H1 (cell line): ENCODE results near the gene RO60. TPM values are rescaled to one million over a fixed set of nuclear protein-coding genes. Genes with fewer than 3 reads are reported as not detected.

Experiments used
- CTCF ChIA-PET: fragments of 300-600 bp; sonication (Branson Sonifier 250); formaldehyde crosslinking; loops from one replicate; lab custom pipeline; 2021; ENCODE audit not compliant: partially characterized antibody; lab: Charles Lee
- POLR2A ChIA-PET: fragments of 300-600 bp; sonication (Branson Sonifier 250); formaldehyde crosslinking; loops from one replicate; lab custom pipeline; 2021; ENCODE audit warnings: inconsistent platforms; ENCODE audit not compliant: partially characterized antibody; lab: Charles Lee
- DNase-seq, 2 experiments: peaks; one replicate each; pipeline versions ENCODE4 v3.0.0 to v3.0.0-alpha.2; 2010 to 2022; ENCODE audit warnings: low spot score in 2 of 2, low read depth in 1 of 2, mixed read lengths in 1 of 2
- FAIRE-seq: peaks from 2 replicates; lab custom pipeline; 2011; peaks lifted over from hg19 to GRCh38; lab: Jason Lieb, UNC
- H2AFZ ChIP-seq: 2 replicates; pipeline ENCODE4 v1.8.1; 2012; ENCODE audit warnings: low read length, inconsistent platforms
- H2AK5ac ChIP-seq: 2 replicates; pipeline ENCODE4 v1.6.1; 2013; ENCODE audit warnings: low read depth, low read length
- H2BK120ac ChIP-seq: replicated peaks from 2 replicates; pipeline ENCODE3; 2013; ENCODE audit warnings: low read depth, low read length, inconsistent platforms
- H2BK12ac ChIP-seq: 2 replicates; pipeline ENCODE4 v1.6.1; 2013; ENCODE audit warnings: low read depth, low read length
- H2BK15ac ChIP-seq: 2 replicates; pipeline ENCODE4 v1.6.1; 2013; ENCODE audit warnings: low read length
- H2BK20ac ChIP-seq: 2 replicates; pipeline ENCODE4 v1.6.1; 2013; ENCODE audit warnings: low read length
- H2BK5ac ChIP-seq: 2 replicates; pipeline ENCODE4 v1.6.1; 2013; ENCODE audit warnings: low read depth, low read length
- H3K14ac ChIP-seq: 2 replicates; pipeline ENCODE4 v1.6.1; 2013; ENCODE audit warnings: inconsistent platforms; ENCODE audit not compliant: insufficient read length
- H3K18ac ChIP-seq: 2 replicates; pipeline ENCODE4 v1.6.1; 2013; ENCODE audit warnings: low read length; ENCODE audit errors: extremely low read depth
- H3K23ac ChIP-seq: 2 replicates; pipeline ENCODE4 v1.6.1; 2013; ENCODE audit warnings: inconsistent platforms; ENCODE audit not compliant: insufficient read length
- H3K23me2 ChIP-seq: 2 replicates; pipeline ENCODE4 v1.6.1; 2013; ENCODE audit warnings: low read depth, low read length
- H3K27ac ChIP-seq: 2 replicates; pipeline ENCODE4 v1.6.1; 2011; ENCODE audit warnings: low read depth, low read length, inconsistent platforms
- H3K27me3 ChIP-seq, 4 experiments: replicated peaks in 1 of 4; 1 replicate in 1 of 4; 2 replicates in 3 of 4; pipeline versions ENCODE4 v1.6.1 to v1.8.1; 2011 to 2013; ENCODE audit warnings: low read length in 3 of 4, mild to moderate bottlenecking in 3 of 4, inconsistent platforms in 2 of 4, mixed read lengths in 2 of 4, moderate library complexity in 1 of 4; ENCODE audit not compliant: control insufficient read depth in 3 of 4, insufficient read depth in 3 of 4; ENCODE audit errors: extremely low read depth in 1 of 4
- H3K36me3 ChIP-seq, 4 experiments: 2 replicates each; pipeline versions ENCODE4 v1.6.1 to v1.8.1; 2011 to 2013; ENCODE audit warnings: mild to moderate bottlenecking in 4 of 4, low read length in 3 of 4, moderate library complexity in 2 of 4, control low read depth in 1 of 4, inconsistent platforms in 1 of 4; ENCODE audit not compliant: insufficient read depth in 4 of 4, control insufficient read depth in 2 of 4
- H3K4ac ChIP-seq: replicated peaks from 2 replicates; pipeline ENCODE3; 2013; ENCODE audit warnings: low read length, low read depth, mixed read lengths, inconsistent platforms; ENCODE audit not compliant: insufficient read length
- H3K4me1 ChIP-seq, 4 experiments: replicated peaks in 1 of 4; 1 replicate in 1 of 4; 2 replicates in 3 of 4; pipeline versions ENCODE4 v1.6.1 to v1.8.1; 2011 to 2013; ENCODE audit warnings: low read length in 3 of 4, inconsistent platforms in 2 of 4, mixed read lengths in 1 of 4; ENCODE audit not compliant: insufficient read depth in 4 of 4, control insufficient read depth in 3 of 4
- H3K4me2 ChIP-seq, 2 experiments: 2 replicates each; pipeline versions ENCODE4 v1.6.1 to v1.8.1; 2011 to 2013; ENCODE audit warnings: low read depth in 2 of 2, low read length in 2 of 2, control low read depth in 1 of 2, inconsistent platforms in 1 of 2, mild to moderate bottlenecking in 1 of 2; ENCODE audit not compliant: insufficient read depth in 1 of 2
- H3K4me3 ChIP-seq, 4 experiments: fragments of 200-600, 300-600 bp in 1 of 4; sonication (generic), shearing (Covaris generic), sonication (Bioruptor Twin) in 1 of 4; 2 replicates each; pipeline versions ENCODE4 v1.5.1 to v1.8.1; 2011 to 2016; ENCODE audit warnings: low read length in 4 of 4, low read depth in 3 of 4, control low read depth in 2 of 4, inconsistent platforms in 2 of 4, mild to moderate bottlenecking in 2 of 4, mixed read lengths in 1 of 4, moderate library complexity in 1 of 4; ENCODE audit not compliant: insufficient read depth in 2 of 4; ENCODE audit errors: extremely low read depth in 1 of 4
- H3K56ac ChIP-seq: replicated peaks from 2 replicates; pipeline ENCODE3; 2013; ENCODE audit warnings: low read depth, mild to moderate bottlenecking, mixed read lengths, low read length, inconsistent platforms; ENCODE audit not compliant: insufficient read length
- H3K79me1 ChIP-seq: 2 replicates; pipeline ENCODE4 v1.6.1; 2013; ENCODE audit warnings: low read depth, low read length, control low read depth
- H3K79me2 ChIP-seq, 2 experiments: 2 replicates each; pipeline versions ENCODE4 v1.6.1 to v1.8.1; 2012 to 2013; ENCODE audit warnings: low read length in 2 of 2, mild to moderate bottlenecking in 2 of 2, inconsistent platforms in 1 of 2; ENCODE audit not compliant: insufficient read depth in 2 of 2, control insufficient read depth in 1 of 2
- H3K9ac ChIP-seq, 4 experiments: replicated peaks in 1 of 4; 1 replicate in 1 of 4; 2 replicates in 3 of 4; pipeline versions ENCODE4 v1.6.1 to v1.8.1; 2011 to 2013; ENCODE audit warnings: low read depth in 3 of 4, low read length in 3 of 4, control low read depth in 2 of 4, mild to moderate bottlenecking in 2 of 4, moderate library complexity in 2 of 4, inconsistent platforms in 1 of 4; ENCODE audit errors: extremely low read depth in 1 of 4
- H3K9me3 ChIP-seq, 2 experiments: 2 replicates each; pipeline versions ENCODE4 v1.6.1 to v1.8.1; 2012 to 2013; ENCODE audit warnings: mild to moderate bottlenecking in 2 of 2, moderate library complexity in 2 of 2, control low read depth in 1 of 2, inconsistent platforms in 1 of 2, low read depth in 1 of 2, low read length in 1 of 2, mixed read lengths in 1 of 2; ENCODE audit not compliant: insufficient read depth in 2 of 2
- H4K20me1 ChIP-seq, 2 experiments: replicated peaks in 1 of 2; 2 replicates each; pipeline versions ENCODE3 to v1.8.1; 2011 to 2013; ENCODE audit warnings: inconsistent platforms in 2 of 2, low read length in 2 of 2, mild to moderate bottlenecking in 1 of 2; ENCODE audit not compliant: insufficient read depth in 2 of 2, control insufficient read depth in 1 of 2
- H4K5ac ChIP-seq: 2 replicates; pipeline ENCODE4 v1.6.1; 2013; ENCODE audit warnings: low read length, low read depth, mixed read lengths, inconsistent platforms; ENCODE audit not compliant: insufficient read length
- H4K8ac ChIP-seq: 2 replicates; pipeline ENCODE4 v1.8.0; 2013; ENCODE audit warnings: mild to moderate bottlenecking, moderate library complexity, low read length, inconsistent platforms; ENCODE audit not compliant: insufficient read depth; ENCODE audit errors: extremely low read depth
- H4K91ac ChIP-seq: replicated peaks from 2 replicates; pipeline ENCODE3; 2013; ENCODE audit warnings: low read length, mixed read lengths, inconsistent platforms; ENCODE audit not compliant: insufficient read length
- ASH2L ChIP-seq: fragments of 200-600, 300-600 bp; sonication (generic); IDR thresholded peaks from one replicate; pipeline ENCODE4 v1.7.1; 2017; ENCODE audit warnings: low read length
- JUND ChIP-seq: IDR thresholded peaks from 2 replicates; pipeline ENCODE4 v1.6.1; 2011; ENCODE audit warnings: mild to moderate bottlenecking, improper control_type of control experiment, low read length
- SP2 ChIP-seq: IDR thresholded peaks from 2 replicates; pipeline ENCODE4 v1.6.1; 2012; ENCODE audit warnings: mild to moderate bottlenecking, low read length, inconsistent platforms
- ZNF274 ChIP-seq: IDR thresholded peaks from 2 replicates; pipeline ENCODE4 v1.7.0; 2012; ENCODE audit warnings: low read length, borderline replicate concordance; ENCODE audit errors: extremely low read depth
- whole genome bisulfite sequencing, 2 experiments: shearing (Covaris generic) in 1 of 2; methylation state at CpG; one replicate each; pipeline versions ENCODE4 v1.1.6 to v1.1.7; 2013 to 2015; ENCODE audit warnings: low lambda C conversion rate in 2 of 2, mixed read lengths in 2 of 2, inconsistent platforms in 1 of 2, low coverage in 1 of 2, missing lambda C conversion rate in 1 of 2; ENCODE audit not compliant: insufficient replicate concordance in 2 of 2, insufficient coverage in 1 of 2, insufficient read length in 1 of 2; ENCODE audit errors: extremely low coverage in 1 of 2, missing lambda C conversion rate in 1 of 2; 5-methylcytosine and 5-hydroxymethylcytosine counted together
- polyA plus RNA-seq, 7 experiments: library from polyadenylated mRNA; depleted of rRNA in 3 of 7; stranded (reverse) in 5 of 7; unstranded in 2 of 7; fragments of >200 nt in 5 of 7; fragments of 200-250 nt in 2 of 7; gene quantifications; 1 replicate in 5 of 7; 2 replicates in 1 of 7; 4 replicates in 1 of 7; pipeline versions ENCODE4 v1.2.1 to v1.2.3, GENCODE V29; 2011 to 2013; ENCODE audit warnings: missing spikeins in 2 of 7, mixed read lengths in 2 of 7
- total RNA-seq: library from RNA; stranded (reverse); fragmentation: NEBNext Ultra II Directional; extraction: Animal tissue kit (Norgen Biotek cat#: 25700); gene quantifications from 2 replicates; pipeline ENCODE4 v1.2.1, GENCODE V29; 2021
- TF ChIP-seq, protein P1 (sequence below): IDR thresholded peaks from 2 replicates; pipeline ENCODE4 v1.6.1; 2012; ENCODE audit warnings: inconsistent platforms

RO60 gene
- total and polyA plus RNA-seq, 2 of the 8 experiments (the other 6 are each of a cell fraction or from before 2014, with no cell fraction given): 13.6 to 103 TPM

DNA sequence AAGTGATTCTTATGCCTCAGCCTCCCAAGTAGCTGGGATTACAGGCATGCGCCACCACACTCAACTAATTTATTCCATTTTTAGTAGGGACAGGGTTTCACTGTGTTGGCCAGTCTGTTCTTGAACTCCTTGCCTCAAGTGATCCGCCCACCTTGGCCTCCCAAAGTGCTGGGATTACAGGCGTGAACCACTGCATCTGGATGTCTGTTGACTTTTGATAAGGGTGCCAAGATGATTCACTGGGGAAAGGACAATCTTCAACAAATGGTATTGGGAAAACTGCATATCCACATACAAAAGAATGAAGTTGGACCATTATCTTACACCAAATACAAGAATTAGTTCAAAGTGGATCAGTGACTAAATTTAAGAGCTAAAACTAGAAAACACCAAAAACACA is 19.8 kb downstream of the RO60 start:
- TF ChIP-seq, protein P1, sequence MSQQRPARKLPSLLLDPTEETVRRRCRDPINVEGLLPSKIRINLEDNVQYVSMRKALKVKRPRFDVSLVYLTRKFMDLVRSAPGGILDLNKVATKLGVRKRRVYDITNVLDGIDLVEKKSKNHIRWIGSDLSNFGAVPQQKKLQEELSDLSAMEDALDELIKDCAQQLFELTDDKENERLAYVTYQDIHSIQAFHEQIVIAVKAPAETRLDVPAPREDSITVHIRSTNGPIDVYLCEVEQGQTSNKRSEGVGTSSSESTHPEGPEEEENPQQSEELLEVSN: no peak
- TF ChIP-seq JUND (no peak), ZNF274 (no peak), SP2 (no peak), ASH2L (no peak)
- TF ChIP-seq, all 59 proteins: peak for 0
- Histone ChIP-seq H4K5ac (no peak overlapping the region), H3K79me1 (peaks cover 2% of the 10 kb centered on the region; the same call in 1 of the 2 replicates), H4K8ac (no peak overlapping the region), H3K79me2 (peaks cover 0 to 10% of the 10 kb centered on the region in 2 experiments; a peak in 1 of 4 replicates), H2BK20ac (no peak overlapping the region), H2BK120ac (no peak overlapping the region), H3K36me3 (peaks cover 0 to 66% (median 28%) of the 10 kb centered on the region in 4 experiments; a peak in 7 of 8 replicates), H3K27ac (no peak overlapping the region), H3K23me2 (no peaks in the 10 kb centered on the region), H2BK15ac (no peak overlapping the region), H3K18ac (no peak overlapping the region), H4K20me1 (peaks cover 0 to 2% of the 10 kb centered on the region in 2 experiments), H3K9ac (no peak overlapping the region), H3K9me3 (no peaks in the 10 kb centered on the region), H3K14ac (no peak overlapping the region), H3K56ac (no peak overlapping the region), H3K4me1 (no peaks in the 10 kb centered on the region), H3K4me2 (no peak overlapping the region), H3K4me3 (no peak overlapping the region), H4K91ac (no peak overlapping the region), H3K27me3 (no peaks in the 10 kb centered on the region), H2BK12ac (no peak overlapping the region), H2AFZ (no peak overlapping the region), H2BK5ac (no peak overlapping the region), H2AK5ac (no peak overlapping the region), H3K23ac (no peak overlapping the region), H3K4ac (no peak overlapping the region)
- POLR2A ChIA-PET: no interaction called here
- FAIRE-seq (no peak), DNase-seq (no peak)
- CTCF ChIA-PET: interaction anchor here (1.1 kb wide), 1 partner anchor 8 kb away, joined by 3 read pairs; no protein-coding TSS in a partner anchor
- WGBS, 2 experiments: 89% methylated on average over 3 of the region's 3 CpGs; no CpG with 5 or more reads in 1 of the 2 experiments
